Measurements from ENCODE around the gene TTC39A. TPM values are rescaled to one million over a fixed set of nuclear protein-coding genes. Genes with fewer than 3 reads are reported as not detected.
A peak's percentile ranks its signal among the peaks of the same experiment; 100 is the strongest.

Gene TTC39A
- total and polyA plus RNA-seq, 2 donors from 2014 or later = 31.4 to 70.1 TPM

DNA sequence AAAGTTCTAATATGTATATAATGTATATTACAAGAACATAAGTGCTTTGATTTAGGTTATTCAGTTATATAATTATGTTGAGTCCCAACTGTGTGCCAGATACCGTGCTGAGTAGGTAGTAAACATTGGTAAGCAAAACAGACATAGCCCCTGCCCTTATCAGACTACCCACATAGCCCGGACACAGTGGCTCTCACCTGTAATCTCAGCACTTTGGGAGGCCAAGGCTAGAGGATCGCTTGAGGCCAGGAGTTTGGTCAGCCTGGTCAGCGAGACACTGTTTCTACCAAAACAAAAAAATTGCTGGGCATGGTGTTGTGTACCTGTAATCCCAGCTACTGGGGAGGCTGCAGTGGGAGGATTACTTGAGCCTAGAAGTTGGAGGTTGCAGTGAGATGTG, 63.6 kb downstream of the TTC39A start:
- Histone ChIP-seq H3K27me3 (ENCODE audit: control insufficient read depth, insufficient read depth, low read length) (no peaks in the 10 kb centered on the region), H3K36me3 (ENCODE audit: control insufficient read depth in 2 of 3, insufficient read depth in 3 of 3, low read length in 3 of 3) (no peaks in the 10 kb centered on the region), H3K9me3 (ENCODE audit: control insufficient read depth in 2 of 3, insufficient read depth in 1 of 3, low read length in 3 of 3) (no peaks in the 10 kb centered on the region), H3K9ac (ENCODE audit: low read length in 3 of 3) (no peak overlapping the region), H3K27ac (ENCODE audit: low read depth in 2 of 2, low read length in 2 of 2) (no peak overlapping the region), H3K4me3 (ENCODE audit: low read length in 3 of 3) (no peak overlapping the region), H3K4me1 (ENCODE audit: control insufficient read depth in 2 of 3, insufficient read depth in 2 of 3, low read depth in 1 of 3, low read length in 3 of 3) (peaks cover 0 to 3% (median 0%) of the 10 kb centered on the region in 3 donors)
- no peak for FAIRE-seq
- TF ChIP-seq, protein P1, sequence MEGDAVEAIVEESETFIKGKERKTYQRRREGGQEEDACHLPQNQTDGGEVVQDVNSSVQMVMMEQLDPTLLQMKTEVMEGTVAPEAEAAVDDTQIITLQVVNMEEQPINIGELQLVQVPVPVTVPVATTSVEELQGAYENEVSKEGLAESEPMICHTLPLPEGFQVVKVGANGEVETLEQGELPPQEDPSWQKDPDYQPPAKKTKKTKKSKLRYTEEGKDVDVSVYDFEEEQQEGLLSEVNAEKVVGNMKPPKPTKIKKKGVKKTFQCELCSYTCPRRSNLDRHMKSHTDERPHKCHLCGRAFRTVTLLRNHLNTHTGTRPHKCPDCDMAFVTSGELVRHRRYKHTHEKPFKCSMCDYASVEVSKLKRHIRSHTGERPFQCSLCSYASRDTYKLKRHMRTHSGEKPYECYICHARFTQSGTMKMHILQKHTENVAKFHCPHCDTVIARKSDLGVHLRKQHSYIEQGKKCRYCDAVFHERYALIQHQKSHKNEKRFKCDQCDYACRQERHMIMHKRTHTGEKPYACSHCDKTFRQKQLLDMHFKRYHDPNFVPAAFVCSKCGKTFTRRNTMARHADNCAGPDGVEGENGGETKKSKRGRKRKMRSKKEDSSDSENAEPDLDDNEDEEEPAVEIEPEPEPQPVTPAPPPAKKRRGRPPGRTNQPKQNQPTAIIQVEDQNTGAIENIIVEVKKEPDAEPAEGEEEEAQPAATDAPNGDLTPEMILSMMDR (IDR thresholded peaks at IDR 0.05; ENCODE audit: borderline replicate concordance, extremely low read depth, insufficient read depth) = no peak
- no peak for DNase-seq
- intact Hi-C loops (cut with DNase I) = no loop called here

DNA sequence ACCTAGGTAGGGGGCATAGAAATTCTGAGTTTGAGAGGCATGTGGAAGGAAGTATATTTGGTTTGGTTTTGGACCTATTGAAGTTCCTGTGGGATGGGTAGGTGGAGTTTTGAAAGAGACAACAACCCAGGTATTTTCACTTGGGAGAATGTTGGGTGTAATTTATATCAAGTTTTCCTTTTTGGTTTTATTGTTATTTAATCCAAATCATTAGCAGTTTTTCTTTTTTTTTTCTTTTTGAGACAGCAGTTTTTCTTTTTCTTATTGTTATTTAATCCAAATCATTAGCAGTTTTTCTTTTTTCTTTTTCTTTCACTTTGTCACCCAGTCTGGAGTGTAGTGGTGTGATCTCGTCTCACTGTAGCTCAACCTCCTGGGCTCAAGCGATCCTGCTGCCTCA, 64.2 kb downstream of the TTC39A start:
- no peaks in the 10 kb centered on the region for H3K27me3 ChIP-seq (ENCODE audit: control insufficient read depth, insufficient read depth, low read length)
- TF ChIP-seq, protein P1 (IDR thresholded peaks at IDR 0.05; ENCODE audit: borderline replicate concordance, extremely low read depth, insufficient read depth) = no peak
- H3K4me1 ChIP-seq (ENCODE audit: control insufficient read depth in 2 of 3, insufficient read depth in 2 of 3, low read depth in 1 of 3, low read length in 3 of 3) = peaks cover 0 to 3% (median 0%) of the 10 kb centered on the region in 3 donors
- intact Hi-C loops (cut with DNase I) = no loop called here
- H3K9ac ChIP-seq (ENCODE audit: low read length in 3 of 3) = no peak overlapping the region
- H3K27ac ChIP-seq (ENCODE audit: low read depth in 2 of 2, low read length in 2 of 2) = no peak overlapping the region
- no peaks in the 10 kb centered on the region for H3K36me3 ChIP-seq (ENCODE audit: control insufficient read depth in 2 of 3, insufficient read depth in 3 of 3, low read length in 3 of 3)
- H3K9me3 ChIP-seq (ENCODE audit: control insufficient read depth in 2 of 3, insufficient read depth in 1 of 3, low read length in 3 of 3) = no peaks in the 10 kb centered on the region
- no peak overlapping the region for H3K4me3 ChIP-seq (ENCODE audit: low read length in 3 of 3)
- DNase-seq (no peak), FAIRE-seq (no peak)

- Histone ChIP-seq H3K36me3 (ENCODE audit: control insufficient read depth in 2 of 3, insufficient read depth in 3 of 3, low read length in 3 of 3) (no peaks in the 10 kb centered on the region), H3K9me3 (ENCODE audit: control insufficient read depth in 2 of 3, insufficient read depth in 1 of 3, low read length in 3 of 3) (no peaks in the 10 kb centered on the region), H3K27ac (ENCODE audit: low read depth in 2 of 2, low read length in 2 of 2) (no peak overlapping the region), H3K27me3 (ENCODE audit: control insufficient read depth, insufficient read depth, low read length) (no peaks in the 10 kb centered on the region), H3K4me3 (ENCODE audit: low read length in 3 of 3) (no peak overlapping the region), H3K4me1 (ENCODE audit: control insufficient read depth in 2 of 3, insufficient read depth in 2 of 3, low read depth in 1 of 3, low read length in 3 of 3) (peaks cover 0 to 3% (median 0%) of the 10 kb centered on the region in 3 donors), H3K9ac (ENCODE audit: low read length in 3 of 3) (no peak overlapping the region)
- DNase-seq (no peak), FAIRE-seq (no peak)
- TF ChIP-seq, protein P1 (IDR thresholded peaks at IDR 0.05; ENCODE audit: borderline replicate concordance, extremely low read depth, insufficient read depth) = no peak
- intact Hi-C loops (cut with DNase I) = no loop called here
Observed at GRCh38 chr1:51265618-51266017, 64.7 kb downstream of the TTC39A start.

GRCh38 chr1:51264451-51264850, 65.9 kb downstream of the TTC39A start:
- Histone ChIP-seq H3K27ac (ENCODE audit: low read depth in 2 of 2, low read length in 2 of 2) (no peak overlapping the region), H3K9me3 (ENCODE audit: control insufficient read depth in 2 of 3, insufficient read depth in 1 of 3, low read length in 3 of 3) (no peaks in the 10 kb centered on the region), H3K27me3 (ENCODE audit: control insufficient read depth, insufficient read depth, low read length) (no peaks in the 10 kb centered on the region), H3K4me1 (ENCODE audit: control insufficient read depth in 2 of 3, insufficient read depth in 2 of 3, low read depth in 1 of 3, low read length in 3 of 3) (peaks cover 0 to 8% (median 3%) of the 10 kb centered on the region in 3 donors), H3K9ac (ENCODE audit: low read length in 3 of 3) (no peak overlapping the region), H3K4me3 (ENCODE audit: low read length in 3 of 3) (no peak overlapping the region), H3K36me3 (ENCODE audit: control insufficient read depth in 2 of 3, insufficient read depth in 3 of 3, low read length in 3 of 3) (no peaks in the 10 kb centered on the region)
- DNase-seq (peak in 2 of 5 donors; percentile 5 to 12), FAIRE-seq (no peak)
- TF ChIP-seq, protein P1 (IDR thresholded peaks at IDR 0.05; ENCODE audit: borderline replicate concordance, extremely low read depth, insufficient read depth) = no peak
- intact Hi-C loops (cut with DNase I) = no loop called here
